ENCODE measurements around the gene STMN3. TPM values are rescaled to one million over a fixed set of nuclear protein-coding genes. Genes with fewer than 3 reads are reported as not detected.
A peak's percentile ranks its signal among the peaks of the same experiment; 100 is the strongest.

The STMN3 gene
- total RNA-seq (2021) (53.0 to 65.6 TPM (median 53.4 TPM) in 3 replicates), Bru-seq, nascent RNA (percentile 39 among the genes with signal in this experiment)
- long read RNA-seq, experiment 1, transcript STMN3-201 (5 exons, 2,255 nt) = major isoform, 90 of 188 reads
- long read RNA-seq, experiment 1, partial matches to known transcripts = 10 of 188 reads
- long read RNA-seq, experiment 1, other reads (novel, unspliced or antisense) = 88 of 188 reads
- long read RNA-seq, experiment 2, transcript STMN3-201 (5 exons, 2,255 nt) = major isoform, 28 of 116 reads
- long read RNA-seq, experiment 2, partial matches to known transcripts = 15 of 116 reads
- long read RNA-seq, experiment 2, other reads (novel, unspliced or antisense) = 73 of 116 reads
- long read RNA-seq, experiment 3, transcript STMN3-201 (5 exons, 2,255 nt) = major isoform, 15 of 43 reads
- long read RNA-seq, experiment 3, partial matches to known transcripts = 4 of 43 reads
- long read RNA-seq, experiment 3, other reads (novel, unspliced or antisense) = 24 of 43 reads

DNA sequence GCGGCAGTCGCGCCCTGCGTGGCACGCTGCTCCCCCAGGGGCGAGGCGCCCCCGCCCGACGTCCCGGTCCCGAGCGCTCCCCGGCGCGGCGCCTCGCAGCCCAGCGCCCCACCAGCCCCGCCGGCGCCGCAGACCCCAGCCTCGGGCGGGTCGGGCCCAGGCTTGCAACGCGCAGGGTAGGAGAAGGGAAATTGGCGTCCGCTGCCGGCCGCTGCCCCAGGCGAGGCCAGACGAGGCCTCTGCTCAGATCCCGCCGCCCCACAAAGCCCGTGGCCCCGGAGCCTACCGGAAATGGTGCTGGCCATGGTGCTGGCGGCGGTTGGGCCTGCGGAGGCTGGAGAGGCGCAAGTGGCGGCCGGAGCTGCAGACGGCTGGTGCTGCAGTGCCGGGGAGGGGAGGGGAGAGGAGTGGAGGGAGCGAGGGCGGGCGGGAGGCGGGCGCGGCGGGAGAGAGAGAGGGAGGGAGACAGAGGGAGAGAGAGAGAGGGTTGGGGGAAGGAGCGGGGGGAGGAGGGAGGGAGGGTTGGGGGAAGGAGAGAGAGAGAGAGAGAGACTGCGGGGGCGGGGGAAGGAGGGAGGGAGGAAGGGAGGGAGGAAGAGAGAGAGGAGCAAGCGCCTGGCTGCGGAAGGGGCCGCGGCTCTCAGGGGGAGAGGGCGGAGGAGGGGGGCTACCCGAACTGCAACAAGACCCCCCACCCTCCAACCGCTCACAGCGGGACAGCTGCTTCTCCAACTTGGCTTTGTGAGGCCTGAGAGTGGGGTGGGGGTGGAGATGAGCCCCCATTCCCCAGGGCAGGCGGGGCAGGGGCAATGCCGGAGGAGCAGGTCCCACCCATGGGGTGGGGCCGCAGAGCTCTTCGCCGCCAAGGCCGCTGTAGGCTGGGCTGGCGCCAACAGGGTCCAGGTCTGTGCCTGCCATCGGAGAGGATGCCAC is at the start of gene STMN3:
Gene STMN3 (minus strand): TSS at position 384 of the 933 bp plus-strand sequence. CDS start 79 bp downstream, at position 305.
- peaks cover 3% of the 10 kb centered on the region; the same call in 1 of the 2 replicates for H3K27me3 Mint-ChIP-seq (ENCODE audit: low read depth)
- ChIA-PET CTCF (interaction anchor here (0.6 to 4.0 kb wide), 8 partner anchors 11 to 964 kb away, joined by 3 to 50 read pairs (median 4); partner anchors contain the start of genes PRPF6 and PTK6), POLR2A (interaction anchor here (1.2 to 3.1 kb wide), 4 partner anchors 11 to 212 kb away, joined by 3 to 23 read pairs (median 4); partner anchors contain the start of genes GMEB2, PPDPF and TPD52L2)
- TF ChIP-seq, protein P1, sequence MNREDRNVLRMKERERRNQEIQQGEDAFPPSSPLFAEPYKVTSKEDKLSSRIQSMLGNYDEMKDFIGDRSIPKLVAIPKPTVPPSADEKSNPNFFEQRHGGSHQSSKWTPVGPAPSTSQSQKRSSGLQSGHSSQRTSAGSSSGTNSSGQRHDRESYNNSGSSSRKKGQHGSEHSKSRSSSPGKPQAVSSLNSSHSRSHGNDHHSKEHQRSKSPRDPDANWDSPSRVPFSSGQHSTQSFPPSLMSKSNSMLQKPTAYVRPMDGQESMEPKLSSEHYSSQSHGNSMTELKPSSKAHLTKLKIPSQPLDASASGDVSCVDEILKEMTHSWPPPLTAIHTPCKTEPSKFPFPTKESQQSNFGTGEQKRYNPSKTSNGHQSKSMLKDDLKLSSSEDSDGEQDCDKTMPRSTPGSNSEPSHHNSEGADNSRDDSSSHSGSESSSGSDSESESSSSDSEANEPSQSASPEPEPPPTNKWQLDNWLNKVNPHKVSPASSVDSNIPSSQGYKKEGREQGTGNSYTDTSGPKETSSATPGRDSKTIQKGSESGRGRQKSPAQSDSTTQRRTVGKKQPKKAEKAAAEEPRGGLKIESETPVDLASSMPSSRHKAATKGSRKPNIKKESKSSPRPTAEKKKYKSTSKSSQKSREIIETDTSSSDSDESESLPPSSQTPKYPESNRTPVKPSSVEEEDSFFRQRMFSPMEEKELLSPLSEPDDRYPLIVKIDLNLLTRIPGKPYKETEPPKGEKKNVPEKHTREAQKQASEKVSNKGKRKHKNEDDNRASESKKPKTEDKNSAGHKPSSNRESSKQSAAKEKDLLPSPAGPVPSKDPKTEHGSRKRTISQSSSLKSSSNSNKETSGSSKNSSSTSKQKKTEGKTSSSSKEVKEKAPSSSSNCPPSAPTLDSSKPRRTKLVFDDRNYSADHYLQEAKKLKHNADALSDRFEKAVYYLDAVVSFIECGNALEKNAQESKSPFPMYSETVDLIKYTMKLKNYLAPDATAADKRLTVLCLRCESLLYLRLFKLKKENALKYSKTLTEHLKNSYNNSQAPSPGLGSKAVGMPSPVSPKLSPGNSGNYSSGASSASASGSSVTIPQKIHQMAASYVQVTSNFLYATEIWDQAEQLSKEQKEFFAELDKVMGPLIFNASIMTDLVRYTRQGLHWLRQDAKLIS (CRISPR knock-in tag; IDR thresholded peaks at IDR 0.05; ENCODE audit: borderline replicate concordance) = no peak
- TF ChIP-seq EMX1 (CRISPR knock-in tag; IDR thresholded peaks at IDR 0.05) (no peak), FOXJ3 (CRISPR knock-in tag; IDR thresholded peaks at IDR 0.05; ENCODE audit: borderline replicate concordance) (no peak), TCF7 (CRISPR knock-in tag; IDR thresholded peaks at IDR 0.05; ENCODE audit: low read depth) (peak; percentile 90; the same call in 1 of the 2 replicates), SMAD3 (CRISPR knock-in tag; IDR thresholded peaks at IDR 0.05; ENCODE audit: borderline replicate concordance) (peak; percentile 89), ZNF121 (CRISPR knock-in tag; IDR thresholded peaks at IDR 0.05) (peak; percentile 44; the same call in 1 of the 2 replicates), ZBTB21 (CRISPR knock-in tag; IDR thresholded peaks at IDR 0.05; ENCODE audit: borderline replicate concordance) (no peak), ZNF263 (CRISPR knock-in tag; IDR thresholded peaks at IDR 0.05; ENCODE audit: low read depth) (peak; percentile 64; the same call in 1 of the 2 replicates), ESRRA (CRISPR knock-in tag; IDR thresholded peaks at IDR 0.05; ENCODE audit: borderline replicate concordance) (no peak; the same call in 1 of the 2 replicates), KAT7 (CRISPR knock-in tag; IDR thresholded peaks at IDR 0.05; ENCODE audit: borderline replicate concordance) (no peak), GABPB1 (CRISPR knock-in tag; IDR thresholded peaks at IDR 0.05) (peak; percentile 91), PRRX2 (CRISPR knock-in tag; IDR thresholded peaks at IDR 0.05) (no peak), ZNF416 (CRISPR knock-in tag; IDR thresholded peaks at IDR 0.05) (no peak), GTF2I (CRISPR knock-in tag; conservative IDR thresholded peaks at IDR 0.05) (no peak)
- TF ChIP-seq, protein P2, sequence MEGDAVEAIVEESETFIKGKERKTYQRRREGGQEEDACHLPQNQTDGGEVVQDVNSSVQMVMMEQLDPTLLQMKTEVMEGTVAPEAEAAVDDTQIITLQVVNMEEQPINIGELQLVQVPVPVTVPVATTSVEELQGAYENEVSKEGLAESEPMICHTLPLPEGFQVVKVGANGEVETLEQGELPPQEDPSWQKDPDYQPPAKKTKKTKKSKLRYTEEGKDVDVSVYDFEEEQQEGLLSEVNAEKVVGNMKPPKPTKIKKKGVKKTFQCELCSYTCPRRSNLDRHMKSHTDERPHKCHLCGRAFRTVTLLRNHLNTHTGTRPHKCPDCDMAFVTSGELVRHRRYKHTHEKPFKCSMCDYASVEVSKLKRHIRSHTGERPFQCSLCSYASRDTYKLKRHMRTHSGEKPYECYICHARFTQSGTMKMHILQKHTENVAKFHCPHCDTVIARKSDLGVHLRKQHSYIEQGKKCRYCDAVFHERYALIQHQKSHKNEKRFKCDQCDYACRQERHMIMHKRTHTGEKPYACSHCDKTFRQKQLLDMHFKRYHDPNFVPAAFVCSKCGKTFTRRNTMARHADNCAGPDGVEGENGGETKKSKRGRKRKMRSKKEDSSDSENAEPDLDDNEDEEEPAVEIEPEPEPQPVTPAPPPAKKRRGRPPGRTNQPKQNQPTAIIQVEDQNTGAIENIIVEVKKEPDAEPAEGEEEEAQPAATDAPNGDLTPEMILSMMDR (IDR thresholded peaks at IDR 0.05) = no peak
- TF ChIP-seq, protein P3, sequence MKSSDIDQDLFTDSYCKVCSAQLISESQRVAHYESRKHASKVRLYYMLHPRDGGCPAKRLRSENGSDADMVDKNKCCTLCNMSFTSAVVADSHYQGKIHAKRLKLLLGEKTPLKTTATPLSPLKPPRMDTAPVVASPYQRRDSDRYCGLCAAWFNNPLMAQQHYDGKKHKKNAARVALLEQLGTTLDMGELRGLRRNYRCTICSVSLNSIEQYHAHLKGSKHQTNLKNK (CRISPR knock-in tag; IDR thresholded peaks at IDR 0.05) = no peak
- TF ChIP-seq, protein P4, sequence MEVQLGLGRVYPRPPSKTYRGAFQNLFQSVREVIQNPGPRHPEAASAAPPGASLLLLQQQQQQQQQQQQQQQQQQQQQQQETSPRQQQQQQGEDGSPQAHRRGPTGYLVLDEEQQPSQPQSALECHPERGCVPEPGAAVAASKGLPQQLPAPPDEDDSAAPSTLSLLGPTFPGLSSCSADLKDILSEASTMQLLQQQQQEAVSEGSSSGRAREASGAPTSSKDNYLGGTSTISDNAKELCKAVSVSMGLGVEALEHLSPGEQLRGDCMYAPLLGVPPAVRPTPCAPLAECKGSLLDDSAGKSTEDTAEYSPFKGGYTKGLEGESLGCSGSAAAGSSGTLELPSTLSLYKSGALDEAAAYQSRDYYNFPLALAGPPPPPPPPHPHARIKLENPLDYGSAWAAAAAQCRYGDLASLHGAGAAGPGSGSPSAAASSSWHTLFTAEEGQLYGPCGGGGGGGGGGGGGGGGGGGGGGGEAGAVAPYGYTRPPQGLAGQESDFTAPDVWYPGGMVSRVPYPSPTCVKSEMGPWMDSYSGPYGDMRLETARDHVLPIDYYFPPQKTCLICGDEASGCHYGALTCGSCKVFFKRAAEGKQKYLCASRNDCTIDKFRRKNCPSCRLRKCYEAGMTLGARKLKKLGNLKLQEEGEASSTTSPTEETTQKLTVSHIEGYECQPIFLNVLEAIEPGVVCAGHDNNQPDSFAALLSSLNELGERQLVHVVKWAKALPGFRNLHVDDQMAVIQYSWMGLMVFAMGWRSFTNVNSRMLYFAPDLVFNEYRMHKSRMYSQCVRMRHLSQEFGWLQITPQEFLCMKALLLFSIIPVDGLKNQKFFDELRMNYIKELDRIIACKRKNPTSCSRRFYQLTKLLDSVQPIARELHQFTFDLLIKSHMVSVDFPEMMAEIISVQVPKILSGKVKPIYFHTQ (CRISPR knock-in tag; IDR thresholded peaks at IDR 0.05) = no peak
- TF ChIP-seq, protein P5, sequence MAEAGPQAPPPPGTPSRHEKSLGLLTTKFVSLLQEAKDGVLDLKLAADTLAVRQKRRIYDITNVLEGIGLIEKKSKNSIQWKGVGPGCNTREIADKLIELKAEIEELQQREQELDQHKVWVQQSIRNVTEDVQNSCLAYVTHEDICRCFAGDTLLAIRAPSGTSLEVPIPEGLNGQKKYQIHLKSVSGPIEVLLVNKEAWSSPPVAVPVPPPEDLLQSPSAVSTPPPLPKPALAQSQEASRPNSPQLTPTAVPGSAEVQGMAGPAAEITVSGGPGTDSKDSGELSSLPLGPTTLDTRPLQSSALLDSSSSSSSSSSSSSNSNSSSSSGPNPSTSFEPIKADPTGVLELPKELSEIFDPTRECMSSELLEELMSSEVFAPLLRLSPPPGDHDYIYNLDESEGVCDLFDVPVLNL (CRISPR knock-in tag; IDR thresholded peaks at IDR 0.05; ENCODE audit: borderline replicate concordance, low read depth) = peak; percentile 65; the same call in 1 of the 2 replicates
- TF ChIP-seq, protein P6, sequence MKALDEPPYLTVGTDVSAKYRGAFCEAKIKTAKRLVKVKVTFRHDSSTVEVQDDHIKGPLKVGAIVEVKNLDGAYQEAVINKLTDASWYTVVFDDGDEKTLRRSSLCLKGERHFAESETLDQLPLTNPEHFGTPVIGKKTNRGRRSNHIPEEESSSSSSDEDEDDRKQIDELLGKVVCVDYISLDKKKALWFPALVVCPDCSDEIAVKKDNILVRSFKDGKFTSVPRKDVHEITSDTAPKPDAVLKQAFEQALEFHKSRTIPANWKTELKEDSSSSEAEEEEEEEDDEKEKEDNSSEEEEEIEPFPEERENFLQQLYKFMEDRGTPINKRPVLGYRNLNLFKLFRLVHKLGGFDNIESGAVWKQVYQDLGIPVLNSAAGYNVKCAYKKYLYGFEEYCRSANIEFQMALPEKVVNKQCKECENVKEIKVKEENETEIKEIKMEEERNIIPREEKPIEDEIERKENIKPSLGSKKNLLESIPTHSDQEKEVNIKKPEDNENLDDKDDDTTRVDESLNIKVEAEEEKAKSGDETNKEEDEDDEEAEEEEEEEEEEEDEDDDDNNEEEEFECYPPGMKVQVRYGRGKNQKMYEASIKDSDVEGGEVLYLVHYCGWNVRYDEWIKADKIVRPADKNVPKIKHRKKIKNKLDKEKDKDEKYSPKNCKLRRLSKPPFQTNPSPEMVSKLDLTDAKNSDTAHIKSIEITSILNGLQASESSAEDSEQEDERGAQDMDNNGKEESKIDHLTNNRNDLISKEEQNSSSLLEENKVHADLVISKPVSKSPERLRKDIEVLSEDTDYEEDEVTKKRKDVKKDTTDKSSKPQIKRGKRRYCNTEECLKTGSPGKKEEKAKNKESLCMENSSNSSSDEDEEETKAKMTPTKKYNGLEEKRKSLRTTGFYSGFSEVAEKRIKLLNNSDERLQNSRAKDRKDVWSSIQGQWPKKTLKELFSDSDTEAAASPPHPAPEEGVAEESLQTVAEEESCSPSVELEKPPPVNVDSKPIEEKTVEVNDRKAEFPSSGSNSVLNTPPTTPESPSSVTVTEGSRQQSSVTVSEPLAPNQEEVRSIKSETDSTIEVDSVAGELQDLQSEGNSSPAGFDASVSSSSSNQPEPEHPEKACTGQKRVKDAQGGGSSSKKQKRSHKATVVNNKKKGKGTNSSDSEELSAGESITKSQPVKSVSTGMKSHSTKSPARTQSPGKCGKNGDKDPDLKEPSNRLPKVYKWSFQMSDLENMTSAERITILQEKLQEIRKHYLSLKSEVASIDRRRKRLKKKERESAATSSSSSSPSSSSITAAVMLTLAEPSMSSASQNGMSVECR (CRISPR knock-in tag; IDR thresholded peaks at IDR 0.05; ENCODE audit: borderline replicate concordance) = peak; percentile 98

More for the DNA sequence above, at the start of gene STMN3:
- Mint-ChIP-seq H3K4me3 (peak within 1 kb of the TSS; percentile 80), H3K36me3 (no peaks in the 10 kb centered on the region), H3K4me1 (peaks cover 18% of the 10 kb centered on the region), H3K9me3 (no peaks in the 10 kb centered on the region), H3K27ac (peak within 1 kb of the TSS; percentile 92)
- DNase-seq (ENCODE audit: low spot score) (peak; percentile 96), ATAC-seq (peak; percentile 66)

All from WTC11 (cell line).